HG03045 (cell line): ENCODE data around the gene PHYH.
"Not testable (repeated sequence)": the region's sequence is repeated elsewhere in the genome, so short reads cannot be mapped to it uniquely, and the experiment has no call there.

Experiments
- ATAC-seq: cut with Tn5 transposase; IDR thresholded peaks from one replicate; pipeline ENCODE4 v1.9.1; 2021; ENCODE audit warnings: mild to moderate bottlenecking, moderate library complexity; ENCODE audit not compliant: unreplicated experiment

PHYH gene

DNA sequence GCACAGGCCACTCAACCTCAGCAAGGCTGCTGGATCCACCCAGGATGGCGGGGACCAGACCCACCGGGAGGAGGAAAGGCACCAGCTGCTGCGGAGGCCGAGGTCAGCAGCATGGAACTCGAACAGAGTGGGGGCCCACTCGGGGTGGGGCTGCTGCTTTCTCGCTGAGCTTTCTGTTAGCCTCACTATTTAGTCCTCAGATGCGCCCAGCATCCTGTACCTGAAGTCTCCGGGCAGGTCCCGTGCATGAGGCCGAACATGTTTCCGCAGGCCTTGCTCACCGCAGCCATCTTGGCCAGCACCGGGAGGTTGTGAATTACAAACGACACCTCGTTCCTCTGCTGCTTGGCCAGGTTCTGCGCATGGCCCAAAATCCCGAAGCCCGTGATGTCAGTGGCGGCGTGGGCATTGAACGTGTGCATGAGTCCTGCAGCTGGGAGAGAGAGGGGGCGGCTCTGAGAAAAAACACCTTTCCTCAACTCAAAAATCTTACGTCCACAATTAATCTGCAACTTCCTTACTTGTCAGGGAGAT, 22.8 kb upstream of the PHYH start:
- ATAC-seq, result no peak

DNA sequence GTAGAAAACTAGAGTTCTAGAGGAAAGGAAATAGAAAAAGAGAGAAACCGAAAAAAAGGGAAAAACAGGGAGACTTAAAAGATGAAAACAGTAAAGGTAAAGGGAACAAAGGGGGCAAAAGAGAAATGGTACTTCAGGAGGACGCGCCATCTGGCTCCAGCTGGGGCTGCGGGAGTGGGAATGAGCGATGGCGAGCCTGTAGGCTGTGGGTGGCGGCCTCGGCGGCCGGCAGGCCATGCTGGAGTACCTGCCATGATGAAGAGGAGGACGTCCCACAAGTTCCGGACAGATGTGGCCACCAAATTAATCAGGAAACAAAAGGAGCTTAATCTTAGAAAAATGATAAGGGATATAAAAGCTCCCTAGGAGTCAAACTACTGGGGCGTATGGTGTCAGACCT, 21.7 kb upstream of the PHYH start:
- ATAC-seq, result no peak

DNA sequence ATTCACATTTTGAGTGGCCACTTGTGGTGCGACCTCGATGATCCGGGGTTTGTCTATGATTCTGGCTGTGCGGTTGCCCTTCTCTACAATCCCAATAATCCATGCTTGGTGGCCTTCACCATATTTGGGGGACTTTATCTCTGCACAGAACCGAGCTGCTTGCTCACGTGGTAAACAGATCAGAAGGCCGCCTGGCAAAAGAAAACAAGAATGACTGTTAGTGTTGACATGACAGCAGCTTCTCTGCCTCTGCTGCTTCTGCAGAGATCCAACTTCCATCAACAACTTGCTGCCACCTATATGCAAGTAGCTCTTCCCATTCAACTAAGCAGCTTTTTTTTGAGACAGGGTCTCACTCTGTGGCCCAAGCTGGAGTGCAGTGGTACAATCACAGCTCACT, 19.3 kb upstream of the PHYH start:
- ATAC-seq, result no peak

DNA sequence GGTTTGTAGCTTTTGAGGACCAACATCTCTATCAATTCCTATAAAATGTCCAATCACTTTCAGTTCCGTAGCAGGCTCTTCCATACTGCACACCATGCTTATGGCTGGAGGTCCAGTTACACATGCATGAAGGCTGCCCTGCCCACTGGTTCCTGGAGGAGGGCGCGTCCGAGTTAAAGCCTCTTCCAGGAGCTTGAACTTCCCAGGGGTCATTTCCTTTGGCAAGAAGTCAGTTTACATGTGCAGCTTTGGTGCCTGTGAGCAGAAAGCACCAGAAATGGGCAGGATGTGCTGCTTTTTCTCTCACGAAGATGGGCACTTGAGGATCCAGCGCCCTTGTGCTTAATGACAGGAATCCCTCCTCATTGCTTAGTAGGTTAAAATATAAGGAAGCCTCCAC, 17.6 kb upstream of the PHYH start:
- no peak for ATAC-seq

DNA sequence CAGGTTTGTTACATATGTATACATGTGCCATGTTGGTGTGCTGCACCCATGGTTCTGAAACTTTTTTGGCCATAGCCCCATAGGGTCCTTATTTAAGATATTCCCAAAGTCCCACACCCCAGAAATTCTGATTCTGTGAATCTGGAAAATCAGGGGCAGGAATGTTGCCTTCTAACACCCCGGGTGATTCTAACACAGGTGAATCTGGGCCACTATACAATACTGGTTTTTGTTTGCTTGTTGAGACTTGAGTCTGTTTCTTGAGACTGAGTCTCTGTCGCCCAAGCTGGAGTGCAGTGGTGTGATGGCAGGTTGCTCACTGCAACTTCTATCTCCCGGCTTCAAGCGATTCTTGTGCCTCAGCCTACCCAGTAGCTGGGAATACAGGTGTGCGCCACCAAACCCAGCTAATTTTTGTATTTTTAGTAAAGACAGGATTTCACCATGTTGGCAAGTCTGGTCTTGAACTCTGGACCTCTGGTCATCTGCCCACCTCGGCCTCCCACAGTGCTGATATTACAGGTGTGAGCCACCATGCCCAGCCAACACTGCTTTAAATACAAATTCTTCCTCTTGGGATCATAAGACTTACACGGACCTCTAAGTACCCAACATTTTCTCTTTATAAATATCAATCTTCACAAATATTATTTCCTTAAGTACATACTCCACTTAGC, 16.9 kb upstream of the PHYH start:
- ATAC-seq, result no peak

DNA sequence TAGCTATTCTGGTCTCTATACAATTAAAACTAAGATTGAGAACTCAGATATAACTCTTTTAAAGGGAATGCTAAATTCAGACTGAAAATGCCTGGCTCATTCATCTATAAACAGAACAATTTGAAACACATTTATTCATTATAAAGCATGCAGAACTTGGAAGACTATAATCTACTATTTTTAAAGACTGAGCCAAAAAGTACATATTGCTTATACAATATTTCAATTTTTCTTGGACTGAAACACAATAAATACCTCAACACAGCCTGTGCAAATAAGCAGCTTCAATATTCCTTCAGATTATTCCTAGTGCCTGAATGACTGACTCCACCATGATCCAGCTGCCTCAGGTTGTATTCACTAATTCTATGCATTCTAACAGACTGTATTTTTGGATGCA, 15.5 kb upstream of the PHYH start:
- no peak for ATAC-seq

DNA sequence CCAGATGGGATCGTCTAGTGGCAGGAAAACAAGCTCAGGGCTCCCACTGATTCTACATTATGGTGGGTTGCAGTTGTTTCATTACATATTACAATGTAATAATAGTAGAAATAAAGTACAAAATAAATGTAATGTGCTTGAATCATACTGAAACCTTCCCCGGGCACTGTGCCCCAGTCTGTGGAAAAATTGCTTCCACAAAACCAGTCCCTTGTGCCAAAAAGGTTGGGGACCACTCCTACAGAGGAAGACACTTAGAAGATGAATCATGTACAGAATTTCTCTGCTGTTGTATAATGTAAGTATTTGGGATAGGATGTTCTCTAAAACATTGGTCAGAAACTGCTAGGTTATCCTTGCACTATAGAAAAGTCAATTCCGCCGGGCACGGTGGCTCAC, 11.3 kb upstream of the PHYH start:
- no peak for ATAC-seq

DNA sequence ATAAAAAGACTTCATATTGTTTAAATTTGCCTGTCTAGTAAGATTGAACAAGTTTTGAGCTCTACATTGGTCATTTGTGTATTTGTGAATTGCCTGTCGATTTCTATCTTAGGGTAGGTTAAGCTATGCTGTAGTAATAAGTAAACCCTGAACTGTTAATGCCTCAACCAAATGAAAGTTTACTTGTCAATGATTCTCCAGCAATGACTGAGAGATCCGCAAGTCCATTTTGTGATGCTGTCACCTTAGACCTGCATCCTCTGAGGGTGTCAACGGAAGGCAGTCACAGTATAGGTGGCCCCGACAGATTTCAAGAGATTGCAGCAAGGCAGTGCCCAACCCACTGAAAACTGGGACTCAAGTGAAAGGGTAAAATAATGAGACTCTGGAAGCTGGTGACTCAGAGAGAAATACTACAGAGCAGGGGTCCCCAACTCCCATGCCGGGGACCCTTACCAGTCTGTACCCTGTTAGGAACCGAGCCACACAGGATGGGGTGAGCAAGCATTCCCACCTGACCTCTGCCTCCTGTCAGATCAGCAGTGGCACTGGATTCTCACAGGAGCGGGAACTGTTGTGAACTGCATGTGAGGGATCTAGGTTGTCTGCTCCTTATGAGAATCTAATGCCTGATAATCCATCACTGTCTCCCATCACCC, 10.8 kb upstream of the PHYH start:
- no peak for ATAC-seq

DNA sequence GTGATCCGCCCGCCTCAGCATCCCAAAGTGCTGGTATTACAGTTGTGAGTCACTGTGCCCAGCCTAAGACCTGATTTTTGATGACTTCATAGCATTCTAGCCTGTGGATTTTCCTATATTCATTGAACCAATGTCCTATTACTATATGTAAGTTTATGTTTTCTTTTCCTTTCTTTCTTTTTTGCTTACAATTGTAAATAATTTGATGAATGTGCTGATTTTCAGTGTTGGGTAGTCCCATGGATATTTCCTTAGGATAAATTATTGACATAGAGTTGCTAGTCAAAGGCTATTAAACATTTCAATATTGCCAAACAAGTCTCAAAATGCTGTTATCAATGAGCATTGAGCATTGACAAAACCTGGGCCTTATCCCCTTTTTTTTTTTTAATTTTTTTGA, 9.9 kb upstream of the PHYH start:
- ATAC-seq, result no peak

DNA sequence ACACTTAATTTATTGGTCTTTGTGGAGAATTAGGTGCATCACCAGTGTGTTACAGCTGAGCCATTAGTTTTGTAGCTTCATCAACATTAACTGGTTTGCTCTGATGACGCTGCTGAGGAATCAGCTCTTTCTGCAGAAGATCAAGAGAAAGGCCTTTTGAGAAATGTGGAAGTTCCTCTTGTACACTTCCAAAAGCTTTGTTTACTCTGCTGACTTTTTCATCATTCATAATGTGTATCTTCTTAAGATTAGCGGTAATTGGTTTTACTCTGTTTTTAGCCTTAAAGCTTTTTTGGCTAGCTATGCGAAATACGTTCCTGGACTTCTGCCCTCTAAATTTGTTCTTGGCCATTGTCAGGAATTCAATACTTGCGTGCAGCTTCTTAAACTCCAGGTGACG, 8.2 kb upstream of the PHYH start:
- no peak for ATAC-seq

DNA sequence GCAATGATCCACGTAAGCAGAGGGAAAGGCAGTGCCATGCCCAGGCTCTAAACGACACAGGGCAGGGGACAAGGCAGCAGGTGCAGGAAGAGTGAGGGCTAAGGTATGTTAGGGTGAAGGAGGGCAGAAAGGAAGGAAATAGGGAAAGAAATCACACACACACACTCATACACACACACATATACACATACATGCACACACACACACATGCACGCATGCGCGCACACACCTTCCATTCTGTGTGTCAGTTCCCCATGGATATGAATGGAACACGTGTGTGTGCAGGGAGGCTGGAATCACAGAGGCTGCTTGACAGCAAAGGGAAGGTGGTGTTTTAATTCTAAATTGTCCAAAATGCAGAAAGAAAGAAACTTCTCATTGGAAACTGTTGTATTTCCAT, 6.2 kb upstream of the PHYH start:
- no peak for ATAC-seq

DNA sequence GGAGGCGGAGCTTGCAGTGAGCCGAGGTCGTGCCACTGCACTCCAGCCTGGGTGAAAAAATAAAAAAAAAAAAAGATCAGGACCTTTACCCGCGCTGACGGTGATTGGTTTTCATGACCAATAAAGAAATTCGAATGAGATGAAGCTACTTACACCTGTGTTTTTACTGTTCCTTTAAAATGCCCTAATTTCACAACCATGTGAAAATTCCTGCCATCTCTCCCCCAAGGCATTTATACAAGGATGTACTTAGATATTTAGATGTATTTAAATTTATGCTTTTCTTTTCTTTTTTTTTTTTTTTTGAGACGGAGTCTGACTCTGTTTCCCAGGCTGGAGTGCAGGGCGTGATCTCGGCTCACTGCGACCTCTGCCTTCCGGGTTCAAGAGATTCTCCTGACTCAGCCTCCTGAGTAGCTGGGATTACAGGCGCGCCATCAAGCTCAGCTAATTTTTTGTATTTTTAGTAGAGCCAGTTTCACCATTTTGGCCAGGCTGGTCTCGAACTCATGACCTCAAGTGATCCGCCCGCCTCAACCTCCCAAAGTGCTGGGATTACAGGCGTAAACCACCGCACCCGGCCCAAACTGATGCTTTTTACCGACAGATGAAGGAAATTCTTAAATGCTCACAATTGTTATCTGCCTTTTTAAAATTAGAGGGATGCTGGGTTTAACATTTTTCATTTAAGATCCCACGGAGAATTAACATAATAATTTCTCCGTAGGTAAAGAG, 3.1 kb upstream of the PHYH start:
- no peak for ATAC-seq

DNA sequence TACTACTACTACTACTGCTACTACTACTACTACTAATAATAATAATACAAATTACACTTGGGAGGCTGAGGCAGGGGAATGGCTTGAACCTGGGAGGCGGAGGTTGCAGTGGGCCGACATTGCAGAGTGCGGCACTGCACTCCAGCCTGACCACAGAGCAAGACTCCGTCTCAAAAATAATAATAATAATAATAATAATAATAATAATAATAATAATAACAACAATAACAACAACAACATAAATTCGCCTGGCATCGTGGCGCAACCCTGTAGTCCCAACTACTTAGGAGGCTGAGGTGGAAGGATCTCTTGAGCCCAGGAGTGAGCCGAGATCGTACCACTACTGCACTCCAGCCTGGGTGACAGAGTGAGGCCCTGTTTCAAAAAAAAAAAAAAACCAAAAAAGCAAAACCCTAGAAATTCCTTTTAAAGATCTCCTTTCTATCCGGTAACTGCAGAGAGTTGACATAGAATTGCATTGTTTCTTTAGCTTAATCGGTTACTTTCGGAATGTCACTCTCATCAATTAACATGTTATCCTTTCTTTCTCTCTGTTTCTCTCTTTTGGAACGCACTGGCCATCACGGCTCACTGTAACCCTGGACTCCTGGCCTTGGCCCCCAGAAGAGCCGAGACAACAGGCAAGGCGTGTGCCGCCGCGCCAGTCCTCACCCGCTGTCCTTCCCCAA, 972 bp downstream of the PHYH start:
- ATAC-seq, result no peak

DNA sequence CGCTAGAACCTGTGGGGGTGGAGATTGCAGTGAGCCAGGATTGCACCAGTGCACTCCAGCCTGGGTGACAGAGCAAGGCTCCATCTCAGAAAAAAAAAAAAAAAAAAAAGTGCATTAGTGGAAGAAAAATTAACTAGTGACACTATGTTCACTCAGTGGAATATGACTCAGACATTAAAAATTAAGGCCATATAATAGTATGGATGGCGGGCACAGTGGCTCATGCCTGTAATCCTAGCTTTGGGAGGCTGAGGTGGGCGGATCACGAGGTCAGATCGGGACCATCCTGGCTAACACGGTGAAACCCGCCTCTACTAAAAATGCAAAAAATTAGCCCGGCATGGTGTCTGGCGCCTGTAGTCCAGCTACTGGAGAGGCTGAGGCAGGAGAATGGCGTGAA, 3.4 kb downstream of the PHYH start:
- ATAC-seq, result no peak

DNA sequence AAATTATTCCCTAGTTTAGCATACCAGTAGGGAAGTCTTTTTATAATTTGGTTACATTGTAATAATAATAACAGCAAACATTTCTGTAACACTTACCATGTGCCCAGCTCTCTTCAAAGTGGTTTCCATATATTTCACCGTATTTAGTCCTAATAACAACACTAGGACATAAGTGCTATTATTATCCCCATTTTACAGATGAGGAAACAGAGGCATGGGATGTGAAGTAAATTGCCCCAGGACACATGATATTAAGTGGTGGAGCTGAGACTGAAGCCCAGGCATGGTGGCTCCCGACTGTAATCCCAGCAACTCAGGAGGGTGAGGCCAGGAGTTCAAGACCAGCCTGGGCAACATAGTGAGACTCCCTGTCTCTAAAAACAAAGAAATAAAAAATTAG, 5.1 kb downstream of the PHYH start:
- no peak for ATAC-seq

DNA sequence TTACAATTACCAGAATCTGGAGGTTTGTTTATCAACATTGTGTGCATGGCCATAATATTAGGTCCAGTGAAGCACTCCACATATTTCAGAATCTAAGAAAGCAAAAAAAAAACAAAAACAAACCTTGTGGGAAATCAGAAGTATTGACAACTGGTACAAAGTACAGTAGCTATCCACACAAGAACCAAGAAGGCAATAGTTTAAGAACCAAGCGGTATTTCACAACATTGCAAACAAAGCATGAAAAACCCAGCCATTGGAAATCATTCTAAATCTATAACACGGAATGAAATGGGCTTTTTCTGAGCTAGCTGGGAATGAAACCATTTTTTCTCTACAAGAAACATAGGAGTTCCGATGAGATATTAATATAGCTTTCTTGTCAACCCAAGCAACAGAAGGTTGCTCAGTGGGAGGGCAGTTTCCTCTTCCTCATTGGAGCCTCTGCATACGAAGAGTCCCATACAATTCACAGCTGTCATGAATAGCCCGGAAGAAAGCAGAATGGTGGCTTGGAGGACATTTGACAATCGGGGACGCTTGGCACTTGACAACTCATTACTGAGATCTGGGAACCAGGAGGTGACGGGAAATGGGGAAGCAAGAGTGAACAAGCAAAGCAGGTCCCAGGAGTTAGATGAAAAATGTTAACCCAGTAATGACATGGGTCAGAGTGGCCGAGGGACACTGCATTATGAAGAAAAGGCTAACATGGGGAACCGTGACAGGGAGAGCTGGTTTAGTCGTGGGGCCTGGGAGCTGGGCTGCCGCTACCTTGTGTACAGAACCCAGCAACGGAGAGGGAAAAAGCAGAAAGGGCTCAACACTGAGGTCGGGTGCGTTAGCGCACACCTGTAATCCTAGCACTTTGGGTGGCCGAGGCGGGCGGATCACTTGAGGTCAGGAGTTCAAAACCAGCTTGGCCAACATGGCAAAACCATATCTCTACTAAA, 7.8 kb downstream of the PHYH start:
- no peak for ATAC-seq

DNA sequence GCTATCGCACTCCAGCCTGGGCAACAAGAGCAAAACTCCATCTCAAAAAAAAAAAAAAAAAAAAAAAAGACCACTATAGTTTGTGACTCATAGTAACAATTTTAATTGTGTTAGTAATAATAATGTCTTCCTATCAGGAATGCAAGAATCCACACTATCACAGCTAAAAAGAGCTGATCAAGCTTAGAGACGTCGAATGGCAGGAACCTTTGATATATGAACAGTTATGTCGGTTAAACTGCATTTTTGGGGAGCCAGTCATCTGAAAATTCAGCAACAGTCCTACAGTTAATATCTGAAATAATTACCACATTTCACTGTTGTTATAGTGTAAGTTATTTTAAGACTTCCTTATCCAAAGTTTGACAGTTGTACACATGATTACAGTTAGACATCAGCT, 8.8 kb downstream of the PHYH start:
- no peak for ATAC-seq

DNA sequence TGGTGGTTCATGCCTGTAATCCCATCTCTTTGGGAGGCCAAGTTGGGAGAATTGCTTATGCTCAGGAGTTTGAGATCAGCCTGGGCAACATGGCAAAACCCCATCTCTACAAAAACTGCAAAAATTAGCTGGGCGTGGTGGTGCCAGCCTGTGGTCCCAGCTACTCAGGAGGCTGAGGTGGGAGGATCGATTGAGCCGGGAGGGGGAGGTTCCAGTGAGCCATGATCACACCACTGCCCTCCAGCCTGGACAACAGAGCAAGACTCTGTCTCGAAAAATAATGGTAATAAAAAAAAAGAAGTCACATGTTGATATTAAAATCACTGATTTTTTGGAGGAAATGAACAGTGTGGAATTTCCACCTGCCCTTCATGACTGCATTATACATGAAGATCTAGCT, 15.8 kb downstream of the PHYH start:
- no peak for ATAC-seq

DNA sequence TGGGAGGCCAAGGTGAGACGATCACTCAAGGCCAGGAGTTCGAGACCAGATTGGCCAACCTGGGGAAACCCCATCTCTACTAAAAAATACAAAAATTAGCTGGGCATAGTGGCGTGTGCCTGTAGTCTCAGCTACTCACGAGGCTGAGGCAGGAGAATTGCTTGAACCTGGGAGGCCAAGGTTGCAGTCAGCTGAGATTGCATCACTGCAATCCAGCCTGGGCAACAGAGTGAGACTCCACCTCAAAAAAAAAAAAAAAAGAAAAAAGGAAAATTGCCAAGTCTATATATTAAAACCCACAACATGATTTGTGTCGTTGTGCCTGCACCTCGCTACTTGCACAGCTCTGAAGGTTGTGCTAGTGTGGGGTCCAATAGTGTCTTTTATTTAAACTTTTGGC, 17.5 kb downstream of the PHYH start:
- not testable (repeated sequence) for ATAC-seq

DNA sequence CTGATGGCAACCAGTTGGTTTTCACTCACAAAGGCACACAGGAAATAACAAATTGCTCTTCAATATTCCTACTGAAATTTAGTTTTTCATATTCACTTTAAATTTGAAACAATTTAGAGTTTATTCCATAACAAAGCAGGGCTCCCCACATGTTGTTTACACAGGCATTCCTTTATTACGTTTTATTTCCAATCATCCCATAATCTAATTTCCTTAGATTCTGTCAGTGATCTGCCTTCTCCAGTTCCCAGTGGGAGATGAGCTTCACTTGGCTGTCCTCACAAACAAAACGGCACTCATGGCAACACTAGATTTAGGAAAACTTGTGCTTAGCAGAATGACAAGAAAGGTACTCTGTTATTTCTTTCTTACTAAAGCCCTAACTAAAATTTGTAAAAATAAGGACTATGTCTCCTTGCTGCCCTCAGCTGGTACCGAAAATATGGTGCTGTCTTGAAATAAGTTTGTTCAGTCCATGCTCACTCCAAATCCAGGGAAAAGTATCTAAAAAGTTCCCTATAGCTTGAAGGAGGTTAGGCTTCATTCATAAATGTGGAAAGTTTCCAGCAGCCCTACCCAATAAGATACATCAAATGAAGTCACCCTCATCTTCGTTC, 23.0 kb downstream of the PHYH start:
- ATAC-seq, result no peak
